Sigmoid colon (tissue), 7 donors: ENCODE results near the gene ADGRF4. TPM values are rescaled to one million over a fixed set of nuclear protein-coding genes. Genes with fewer than 3 reads are reported as not detected.
A peak's percentile ranks its signal among the peaks of the same experiment; 100 is the strongest.

ENCODE experiments used
- DNase-seq: peaks from one replicate; pipeline ENCODE4 v3.0.0-alpha.2; 2019
- H3K27ac ChIP-seq, 4 donors: fragments of 200-600 bp; sonication (generic); one replicate each; pipeline ENCODE4 v1.5.1; 2016 to 2019; ENCODE audit warnings: mild to moderate bottlenecking in 1 of 4
- H3K27me3 ChIP-seq, 3 donors: fragments of 200-600 bp; sonication (generic); one replicate each; pipeline ENCODE4 v1.5.1; 2019; ENCODE audit warnings: mild to moderate bottlenecking in 1 of 3
- H3K36me3 ChIP-seq, 4 donors: fragments of 200-600 bp; sonication (generic); one replicate each; pipeline ENCODE4 v1.5.1; 2016 to 2019
- H3K4me1 ChIP-seq, 4 donors: fragments of 200-600 bp; sonication (generic); one replicate each; pipeline ENCODE4 v1.5.1; 2017 to 2019
- H3K4me3 ChIP-seq, 4 donors: fragments of 200-600 bp; sonication (generic); one replicate each; pipeline ENCODE4 v1.5.1; 2017 to 2019; ENCODE audit warnings: mild to moderate bottlenecking in 2 of 4, moderate library complexity in 1 of 4
- H3K9me3 ChIP-seq, 4 donors: fragments of 200-600 bp in 3 of 4; sonication (generic) in 3 of 4; one replicate each; pipeline versions ENCODE4 v1.5.1 to v1.6.1; 2013 to 2019
- EP300 ChIP-seq, 4 donors: sonication (generic); formaldehyde crosslinking; IDR thresholded peaks; one replicate each; pipeline ENCODE4 v1.6.1; 2017; ENCODE audit warnings: antibody characterized with exemption in 4 of 4
- POLR2A ChIP-seq, 2 donors: fragments of 450-650 bp; IDR thresholded peaks; one replicate each; pipeline ENCODE4 v1.6.1; 2016; ENCODE audit warnings: antibody characterized with exemption in 2 of 2, mild to moderate bottlenecking in 2 of 2, moderate library complexity in 2 of 2
- POLR2AphosphoS5 ChIP-seq, 4 donors: sonication (generic); formaldehyde crosslinking; IDR thresholded peaks; one replicate each; pipeline ENCODE4 v1.6.1; 2017; ENCODE audit warnings: antibody characterized with exemption in 4 of 4
- WGBS, 2 donors: extraction: QIAGEN DNeasy Blood & Tissue Kit; methylation state at CpG; one replicate each; pipeline ENCODE4 v1.1.7; 2013; 5-methylcytosine and 5-hydroxymethylcytosine counted together
- intact Hi-C: fragments of 100-400 bp; cut with DNase I; formaldehyde crosslinking; loops from one replicate; pipeline ENCODE4 v1.15.1; 2023
- polyA plus RNA-seq, 3 donors: library from polyadenylated mRNA; stranded (reverse); fragments of 200-250 nt; gene quantifications; one replicate each; pipeline ENCODE4 v1.2.3, GENCODE V29; 2013
- total RNA-seq, 4 donors: library from RNA; depleted of rRNA; stranded (reverse); fragments of >200 nt; gene quantifications; one replicate each; pipeline ENCODE4 v1.1.0, GENCODE V29; 2016
- TF ChIP-seq, protein P1 (sequence below), 4 experiments: fragments of 450-650 bp in 3 of 4; fragments of 200-600 bp in 1 of 4; IDR thresholded peaks; one replicate each; pipeline ENCODE4 v1.5.1; 2016 to 2019; ENCODE audit warnings: antibody characterized with exemption in 4 of 4, mild to moderate bottlenecking in 3 of 4, moderate library complexity in 2 of 4
- donor health status: healthy with polysubstance abuse.
- donor health status: Bipolar disorder and iron deficiency.
- donor health status: healthy.

The ADGRF4 gene
- total and polyA plus RNA-seq, 7 donors, result 0.28 to 1.5 (median 0.83) TPM; not detected in 3

DNA sequence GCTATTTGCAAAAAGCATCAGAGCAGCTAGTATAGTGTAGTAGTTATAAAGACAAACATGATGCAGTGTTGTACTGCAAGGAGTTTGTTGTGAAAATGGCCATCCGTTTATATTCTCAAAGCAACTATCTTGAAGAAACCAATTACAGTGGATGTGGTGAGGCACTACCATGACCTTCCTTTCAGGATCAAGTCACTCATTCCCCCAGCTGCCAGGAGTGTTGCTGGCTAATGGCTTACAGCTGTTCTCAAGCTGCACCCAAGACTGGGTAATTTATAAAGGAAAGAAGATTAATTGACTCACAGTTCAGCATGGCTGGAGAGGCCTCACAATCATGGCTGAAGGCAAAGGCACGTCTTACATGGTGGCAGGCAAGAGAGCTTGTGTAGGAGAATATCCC, 29.0 kb downstream of the ADGRF4 start:
- Histone ChIP-seq H3K36me3 (no peaks in the 10 kb centered on the region), H3K4me3 (no peak overlapping the region), H3K4me1 (no peaks in the 10 kb centered on the region), H3K27ac (no peak overlapping the region), H3K9me3 (no peaks in the 10 kb centered on the region), H3K27me3 (no peaks in the 10 kb centered on the region)
- DNase-seq, result no peak
- no peak for TF ChIP-seq POLR2AphosphoS5 (IDR thresholded peaks at IDR 0.05)
- TF ChIP-seq, protein P1, sequence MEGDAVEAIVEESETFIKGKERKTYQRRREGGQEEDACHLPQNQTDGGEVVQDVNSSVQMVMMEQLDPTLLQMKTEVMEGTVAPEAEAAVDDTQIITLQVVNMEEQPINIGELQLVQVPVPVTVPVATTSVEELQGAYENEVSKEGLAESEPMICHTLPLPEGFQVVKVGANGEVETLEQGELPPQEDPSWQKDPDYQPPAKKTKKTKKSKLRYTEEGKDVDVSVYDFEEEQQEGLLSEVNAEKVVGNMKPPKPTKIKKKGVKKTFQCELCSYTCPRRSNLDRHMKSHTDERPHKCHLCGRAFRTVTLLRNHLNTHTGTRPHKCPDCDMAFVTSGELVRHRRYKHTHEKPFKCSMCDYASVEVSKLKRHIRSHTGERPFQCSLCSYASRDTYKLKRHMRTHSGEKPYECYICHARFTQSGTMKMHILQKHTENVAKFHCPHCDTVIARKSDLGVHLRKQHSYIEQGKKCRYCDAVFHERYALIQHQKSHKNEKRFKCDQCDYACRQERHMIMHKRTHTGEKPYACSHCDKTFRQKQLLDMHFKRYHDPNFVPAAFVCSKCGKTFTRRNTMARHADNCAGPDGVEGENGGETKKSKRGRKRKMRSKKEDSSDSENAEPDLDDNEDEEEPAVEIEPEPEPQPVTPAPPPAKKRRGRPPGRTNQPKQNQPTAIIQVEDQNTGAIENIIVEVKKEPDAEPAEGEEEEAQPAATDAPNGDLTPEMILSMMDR (IDR thresholded peaks at IDR 0.05), result no peak
- TF ChIP-seq POLR2A (IDR thresholded peaks at IDR 0.05), result no peak
- TF ChIP-seq EP300 (IDR thresholded peaks at IDR 0.05), result no peak
- intact Hi-C loops, result no loop called here
- WGBS, 2 donors, result 54 to 72% methylated on average over 2 of the region's 2 CpGs

DNA sequence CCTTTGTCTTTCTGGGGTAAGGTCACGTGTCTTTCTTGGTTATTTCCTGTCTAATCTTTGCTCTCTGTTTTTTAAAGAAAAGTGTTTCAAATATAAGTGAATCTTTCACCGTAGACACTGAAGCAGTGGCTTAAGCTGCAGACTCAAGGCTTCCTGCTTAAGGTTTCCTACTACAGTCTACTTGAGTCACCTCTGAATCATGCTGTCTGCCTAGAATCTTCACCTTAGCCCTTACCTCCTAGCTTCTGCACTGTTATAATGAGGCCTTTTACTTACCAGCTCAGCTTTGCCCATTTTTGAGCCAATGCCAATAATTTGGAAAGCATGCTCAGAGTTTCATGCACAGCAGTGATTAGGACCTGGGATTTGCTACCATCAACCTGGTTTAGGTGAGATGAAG, 30.6 kb downstream of the ADGRF4 start:
- no peak for DNase-seq

DNA sequence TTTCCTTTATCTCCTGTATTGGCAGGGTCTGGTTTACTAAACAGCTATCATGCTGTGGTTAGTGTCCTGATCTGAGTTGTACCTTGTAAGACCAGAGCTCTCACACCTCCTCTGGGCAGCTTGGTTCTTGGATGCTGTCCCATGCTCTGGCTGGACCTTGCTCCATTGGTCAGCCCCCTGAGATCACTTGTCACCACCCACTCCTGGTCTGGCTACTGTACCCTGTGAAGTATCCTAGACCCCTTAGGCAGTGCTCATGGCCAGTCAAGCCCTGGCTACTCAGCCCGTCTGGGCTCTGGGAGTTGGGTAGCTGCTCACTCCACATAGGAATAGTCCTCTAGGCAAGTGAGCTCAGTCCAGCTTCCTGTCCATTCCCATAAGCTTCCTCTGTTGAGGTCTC, 31.1 kb downstream of the ADGRF4 start:
- no peak for DNase-seq
- no peak overlapping the region for H3K27ac ChIP-seq
- TF ChIP-seq EP300 (IDR thresholded peaks at IDR 0.05), result no peak
- TF ChIP-seq POLR2AphosphoS5 (IDR thresholded peaks at IDR 0.05), result no peak
- TF ChIP-seq, protein P1 (IDR thresholded peaks at IDR 0.05), result no peak
- TF ChIP-seq POLR2A (IDR thresholded peaks at IDR 0.05), result no peak
- no peak overlapping the region for H3K4me3 ChIP-seq
- WGBS, 2 donors, result 95 to 97% methylated on average over 1 of the region's 1 CpG
- H3K27me3 ChIP-seq, result no peaks in the 10 kb centered on the region
- no peaks in the 10 kb centered on the region for H3K4me1 ChIP-seq
- no peaks in the 10 kb centered on the region for H3K36me3 ChIP-seq
- H3K9me3 ChIP-seq, result no peaks in the 10 kb centered on the region
- intact Hi-C loops, result no loop called here

More for the DNA sequence above, 30.6 kb downstream of the ADGRF4 start:
- H3K9me3 ChIP-seq, result no peaks in the 10 kb centered on the region
- H3K27me3 ChIP-seq, result no peaks in the 10 kb centered on the region
- H3K4me3 ChIP-seq, result no peak overlapping the region
- TF ChIP-seq POLR2AphosphoS5 (IDR thresholded peaks at IDR 0.05) (no peak), POLR2A (IDR thresholded peaks at IDR 0.05) (no peak), EP300 (IDR thresholded peaks at IDR 0.05) (no peak)
- TF ChIP-seq, protein P1 (IDR thresholded peaks at IDR 0.05), result no peak
- WGBS, 2 donors, result 21 to 30% methylated on average over 2 of the region's 2 CpGs
- H3K36me3 ChIP-seq, result no peaks in the 10 kb centered on the region
- intact Hi-C loops, result no loop called here
- H3K27ac ChIP-seq, result no peak overlapping the region
- H3K4me1 ChIP-seq, result no peaks in the 10 kb centered on the region

DNA sequence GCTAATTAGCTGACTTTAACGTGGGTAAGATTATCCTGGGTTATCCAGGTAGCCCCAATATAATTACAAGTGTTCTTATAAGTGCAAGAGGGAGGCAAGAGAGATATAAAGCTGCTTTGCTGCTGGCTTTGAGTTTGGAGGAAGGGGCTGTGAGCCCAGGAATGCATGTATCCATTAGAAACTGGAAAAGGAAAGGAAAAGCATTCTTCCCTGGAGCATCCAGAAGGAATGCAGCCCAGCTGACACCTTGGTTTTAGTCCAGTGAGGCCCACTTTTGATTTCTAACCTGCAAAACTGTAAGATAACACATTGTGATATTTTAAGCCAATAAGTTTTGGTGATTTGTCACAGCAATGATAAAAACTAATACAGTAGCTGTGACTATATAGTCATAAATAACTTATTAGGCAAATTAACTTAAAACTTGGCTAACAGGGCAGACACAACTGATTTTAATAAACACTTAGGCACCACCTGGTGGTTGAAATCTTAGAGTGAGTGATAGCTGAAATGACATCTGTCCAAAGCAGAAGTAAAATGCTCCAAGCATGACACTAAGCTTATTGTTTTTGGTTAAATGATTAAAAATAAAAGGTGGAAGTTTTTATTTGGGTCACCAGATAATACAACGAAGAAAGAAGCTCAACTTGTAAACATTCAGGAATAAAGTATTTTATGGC, 35.6 kb downstream of the ADGRF4 start:
- no peaks in the 10 kb centered on the region for H3K9me3 ChIP-seq
- no peak for DNase-seq
- no peak overlapping the region for H3K27ac ChIP-seq
- no peak overlapping the region for H3K4me3 ChIP-seq
- WGBS, 2 donors, result 17 to 27% methylated on average over 2 of the region's 2 CpGs
- TF ChIP-seq, protein P1 (IDR thresholded peaks at IDR 0.05), result peak in 1 of 4 experiments; percentile 14
- TF ChIP-seq POLR2A (IDR thresholded peaks at IDR 0.05), result no peak
- H3K27me3 ChIP-seq, result no peaks in the 10 kb centered on the region
- no peaks in the 10 kb centered on the region for H3K36me3 ChIP-seq
- H3K4me1 ChIP-seq, result no peaks in the 10 kb centered on the region
- intact Hi-C loops, result no loop called here
